ENCODE measurements around the gene ZNF32. TPM values are rescaled to one million over a fixed set of nuclear protein-coding genes. Genes with fewer than 3 reads are reported as not detected.

The ZNF32 gene
- total RNA-seq, 1 experiment from 2014 or later, result 14.6 TPM

GRCh38 chr10:43689007-43689491 lies 40.4 kb upstream of the ZNF32 start:
- Histone ChIP-seq H3K79me2 (ENCODE audit: insufficient read depth, low read length) (no peaks in the 10 kb centered on the region), H2AFZ (ENCODE audit: low read length) (no peak overlapping the region), H2BK20ac (ENCODE audit: low read depth, low read length, poor library complexity, severe bottlenecking) (no peak overlapping the region), H3K56ac (ENCODE audit: insufficient read length, low read depth, low read length) (no peak overlapping the region), H3K4ac (ENCODE audit: low read depth, low read length) (no peak overlapping the region), H2BK12ac (ENCODE audit: insufficient read length, low read depth, low read length) (no peak overlapping the region), H3K23ac (ENCODE audit: insufficient read length, low read depth, low read length) (no peak overlapping the region), H3K23me2 (ENCODE audit: insufficient read length, low read depth, low read length, poor library complexity, severe bottlenecking) (peaks cover 5% of the 10 kb centered on the region), H2BK15ac (ENCODE audit: low read depth, low read length) (no peak overlapping the region), H3K9me3 (ENCODE audit: control insufficient read depth, low read depth, low read length) (no peaks in the 10 kb centered on the region), H3K27me3 (ENCODE audit: insufficient read depth, low read length) (peaks cover 7% of the 10 kb centered on the region; the same call in 1 of the 2 replicates), H3K27ac (ENCODE audit: insufficient read length, low read depth, low read length) (no peak overlapping the region), H3K4me1 (ENCODE audit: insufficient read depth, low read length) (no peaks in the 10 kb centered on the region), H2BK120ac (ENCODE audit: low read depth, low read length, poor library complexity, severe bottlenecking) (no peak overlapping the region), H4K91ac (ENCODE audit: insufficient read length, low read depth, low read length) (no peak overlapping the region), H4K5ac (ENCODE audit: insufficient read length, low read depth, low read length) (no peak overlapping the region), H3K14ac (ENCODE audit: insufficient read depth, low read length) (no peak overlapping the region), H3K79me1 (ENCODE audit: insufficient read depth, low read depth, low read length, poor library complexity, severe bottlenecking) (no peaks in the 10 kb centered on the region), H3K18ac (ENCODE audit: insufficient read length, low read depth, low read length) (no peak overlapping the region), H4K20me1 (ENCODE audit: control insufficient read depth, insufficient read depth, insufficient read length) (no peaks in the 10 kb centered on the region), H3K9ac (ENCODE audit: extremely low read depth, insufficient read length, low read length) (no peak overlapping the region), H2BK5ac (ENCODE audit: insufficient read length, low read length) (no peak overlapping the region), H3K4me2 (ENCODE audit: insufficient read depth, insufficient read length, low read length) (peak overlapping the region; percentile 43), H4K8ac (replicated peaks; ENCODE audit: insufficient read length, low read depth, low read length) (no peak overlapping the region), H2AK5ac (ENCODE audit: insufficient read length, low read length) (no peak overlapping the region), H3T11ph (ENCODE audit: low read length) (no peak overlapping the region)
- H3K4me3 Mint-ChIP-seq, result peak overlapping the region; percentile 77 to 88; a peak in 3 of 5 replicates
- no peak overlapping the region for H3K27ac Mint-ChIP-seq
- no CpG with 5 or more reads among the region's 25 CpGs for WGBS (ENCODE audit: extremely low coverage, insufficient read length, low lambda C conversion rate)
- no peaks in the 10 kb centered on the region for H3K36me3 Mint-ChIP-seq (ENCODE audit: insufficient read depth in 1 of 3, low read depth in 3 of 3)
- DNase-seq, result no peak
- H3K4me1 Mint-ChIP-seq, result peaks cover 3 to 5% of the 10 kb centered on the region in 2 experiments; a peak in 2 of 4 replicates
- H3K27me3 Mint-ChIP-seq (ENCODE audit: low read depth), result peaks cover 68% of the 10 kb centered on the region
- no peak for TF ChIP-seq CTCF (conservative IDR thresholded peaks at IDR 0.05)
- H3K9me3 Mint-ChIP-seq, result no peaks in the 10 kb centered on the region

Measured in H9 (cell line).